Vagina (tissue), 2 donors: Measurements from ENCODE around the gene SV2B. TPM values are rescaled to one million over a fixed set of nuclear protein-coding genes. Genes with fewer than 3 reads are reported as not detected.

Source experiments
- DNase-seq, 2 donors: peaks; one replicate each; pipeline ENCODE4 v3.0.0-alpha.2; 2017; ENCODE audit errors: extremely low spot score in 2 of 2
- H3K27ac ChIP-seq: fragments of 200-600 bp; sonication (generic); one replicate; pipeline ENCODE4 v1.5.1; 2019
- H3K27me3 ChIP-seq: fragments of 200-600 bp; sonication (generic); one replicate; pipeline ENCODE4 v1.5.1; 2019
- H3K36me3 ChIP-seq, 2 donors: fragments of 200-600 bp; sonication (generic); one replicate each; pipeline ENCODE4 v1.5.1; 2017 to 2019
- H3K4me1 ChIP-seq: fragments of 200-600 bp; sonication (generic); one replicate; pipeline ENCODE4 v1.5.1; 2019
- H3K4me3 ChIP-seq, 2 donors: fragments of 200-600 bp; sonication (generic); 1 replicate in 1 of 2; 2 replicates in 1 of 2; pipeline ENCODE4 v1.5.1; 2016 to 2019
- H3K9me3 ChIP-seq: fragments of 200-600 bp; sonication (generic); one replicate; pipeline ENCODE4 v1.5.1; 2019
- POLR2A ChIP-seq, 2 donors: fragments of 450-650 bp; IDR thresholded peaks; one replicate each; pipeline ENCODE4 v1.6.1; 2017; ENCODE audit warnings: antibody characterized with exemption in 2 of 2, mild to moderate bottlenecking in 2 of 2, moderate library complexity in 2 of 2
- POLR2AphosphoS5 ChIP-seq, 2 donors: sonication (generic); formaldehyde crosslinking; IDR thresholded peaks; one replicate each; pipeline ENCODE4 v1.9.0; 2017; ENCODE audit warnings: antibody characterized with exemption in 2 of 2, mild to moderate bottlenecking in 2 of 2, low read depth in 1 of 2; ENCODE audit not compliant: insufficient read depth in 1 of 2
- intact Hi-C: fragments of 100-400 bp; cut with DNase I; formaldehyde crosslinking; loops from one replicate; pipeline ENCODE4 v1.15.1; 2023
- total RNA-seq: library from RNA; depleted of rRNA; stranded (reverse); fragments of >200 nt; gene quantifications from one replicate; pipeline ENCODE4 v1.2.3, GENCODE V29; 2016
- TF ChIP-seq, protein P1 (sequence below), 3 experiments: fragments of 450-650 bp in 2 of 3; fragments of 200-600 bp in 1 of 3; sonication (generic) in 1 of 3; IDR thresholded peaks; one replicate each; pipeline ENCODE4 v1.5.1; 2017 to 2019; ENCODE audit warnings: antibody characterized with exemption in 3 of 3, mild to moderate bottlenecking in 2 of 3, moderate library complexity in 2 of 3

Gene SV2B
- total RNA-seq, 1 donor from 2014 or later, result 3.2 TPM

DNA sequence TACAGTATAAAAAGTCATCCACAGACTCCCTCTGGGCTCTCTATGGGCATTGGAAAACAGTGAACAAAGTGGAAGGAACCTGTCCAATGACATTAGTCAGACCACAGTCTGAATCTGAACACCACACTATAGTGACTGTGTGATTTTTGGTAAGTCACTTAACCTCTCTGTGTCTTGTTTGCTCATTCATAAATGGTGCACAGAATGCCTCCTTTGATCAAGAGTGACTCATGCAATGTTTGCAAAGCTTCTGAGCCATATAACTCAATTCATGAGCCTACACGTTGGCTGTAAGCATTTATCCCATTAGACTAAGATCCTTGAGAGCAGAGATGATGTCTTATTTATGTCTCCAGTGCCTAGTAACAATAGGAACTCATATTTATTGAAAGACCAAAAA lies 46.7 kb downstream of the SV2B start:
- H3K36me3 ChIP-seq, result no peaks in the 10 kb centered on the region
- no peaks in the 10 kb centered on the region for H3K4me1 ChIP-seq
- no peaks in the 10 kb centered on the region for H3K9me3 ChIP-seq
- H3K27ac ChIP-seq, result no peak overlapping the region
- TF ChIP-seq, protein P1, sequence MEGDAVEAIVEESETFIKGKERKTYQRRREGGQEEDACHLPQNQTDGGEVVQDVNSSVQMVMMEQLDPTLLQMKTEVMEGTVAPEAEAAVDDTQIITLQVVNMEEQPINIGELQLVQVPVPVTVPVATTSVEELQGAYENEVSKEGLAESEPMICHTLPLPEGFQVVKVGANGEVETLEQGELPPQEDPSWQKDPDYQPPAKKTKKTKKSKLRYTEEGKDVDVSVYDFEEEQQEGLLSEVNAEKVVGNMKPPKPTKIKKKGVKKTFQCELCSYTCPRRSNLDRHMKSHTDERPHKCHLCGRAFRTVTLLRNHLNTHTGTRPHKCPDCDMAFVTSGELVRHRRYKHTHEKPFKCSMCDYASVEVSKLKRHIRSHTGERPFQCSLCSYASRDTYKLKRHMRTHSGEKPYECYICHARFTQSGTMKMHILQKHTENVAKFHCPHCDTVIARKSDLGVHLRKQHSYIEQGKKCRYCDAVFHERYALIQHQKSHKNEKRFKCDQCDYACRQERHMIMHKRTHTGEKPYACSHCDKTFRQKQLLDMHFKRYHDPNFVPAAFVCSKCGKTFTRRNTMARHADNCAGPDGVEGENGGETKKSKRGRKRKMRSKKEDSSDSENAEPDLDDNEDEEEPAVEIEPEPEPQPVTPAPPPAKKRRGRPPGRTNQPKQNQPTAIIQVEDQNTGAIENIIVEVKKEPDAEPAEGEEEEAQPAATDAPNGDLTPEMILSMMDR (IDR thresholded peaks at IDR 0.05), result no peak
- no peak for TF ChIP-seq POLR2AphosphoS5 (IDR thresholded peaks at IDR 0.05; ENCODE audit: insufficient read depth in 1 of 2, low read depth in 1 of 2)
- TF ChIP-seq POLR2A (IDR thresholded peaks at IDR 0.05), result no peak
- no peak for DNase-seq
- H3K4me3 ChIP-seq, result no peak overlapping the region
- no peaks in the 10 kb centered on the region for H3K27me3 ChIP-seq
- intact Hi-C loops, result no loop called here

DNA sequence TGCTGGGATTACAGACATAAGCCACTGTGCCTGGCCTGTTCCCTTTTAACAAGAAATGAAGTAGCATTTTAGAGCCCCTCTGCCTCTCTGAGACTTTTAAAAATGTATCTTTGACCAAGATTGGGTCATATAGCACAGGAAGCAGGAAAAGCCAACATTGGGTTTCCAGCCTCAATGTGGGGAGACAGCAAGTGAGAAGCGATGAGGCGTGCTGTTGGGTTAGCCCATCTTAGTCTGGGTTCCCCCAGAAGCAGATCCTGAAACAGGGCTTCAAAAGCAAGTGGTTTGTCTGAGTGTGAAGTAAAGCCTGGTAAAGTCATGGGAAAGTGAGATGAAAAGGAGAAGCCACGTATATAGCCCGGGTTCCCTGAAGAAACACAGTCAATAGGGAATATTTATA lies 48.2 kb downstream of the SV2B start:
- no peaks in the 10 kb centered on the region for H3K27me3 ChIP-seq
- no peak overlapping the region for H3K4me3 ChIP-seq
- no peak for DNase-seq
- no peaks in the 10 kb centered on the region for H3K36me3 ChIP-seq
- H3K9me3 ChIP-seq, result no peaks in the 10 kb centered on the region
- intact Hi-C loops, result no loop called here
- no peaks in the 10 kb centered on the region for H3K4me1 ChIP-seq
- no peak overlapping the region for H3K27ac ChIP-seq
- no peak for TF ChIP-seq POLR2AphosphoS5 (IDR thresholded peaks at IDR 0.05; ENCODE audit: insufficient read depth in 1 of 2, low read depth in 1 of 2)
- no peak for TF ChIP-seq POLR2A (IDR thresholded peaks at IDR 0.05)
- TF ChIP-seq, protein P1 (IDR thresholded peaks at IDR 0.05), result no peak

GRCh38 chr15:91150502-91151160 lies 50.6 kb downstream of the SV2B start:
- H3K27ac ChIP-seq, result no peak overlapping the region
- H3K27me3 ChIP-seq, result no peaks in the 10 kb centered on the region
- DNase-seq, result no peak
- no peaks in the 10 kb centered on the region for H3K9me3 ChIP-seq
- intact Hi-C loops, result loop anchor here (5.0 kb wide), 1 partner anchor 1548 kb away; no protein-coding TSS in a partner anchor
- no peak overlapping the region for H3K4me3 ChIP-seq
- TF ChIP-seq, protein P1 (IDR thresholded peaks at IDR 0.05), result no peak
- TF ChIP-seq POLR2A (IDR thresholded peaks at IDR 0.05), result no peak
- TF ChIP-seq POLR2AphosphoS5 (IDR thresholded peaks at IDR 0.05; ENCODE audit: insufficient read depth in 1 of 2, low read depth in 1 of 2), result no peak
- H3K36me3 ChIP-seq, result no peaks in the 10 kb centered on the region
- no peaks in the 10 kb centered on the region for H3K4me1 ChIP-seq

DNA sequence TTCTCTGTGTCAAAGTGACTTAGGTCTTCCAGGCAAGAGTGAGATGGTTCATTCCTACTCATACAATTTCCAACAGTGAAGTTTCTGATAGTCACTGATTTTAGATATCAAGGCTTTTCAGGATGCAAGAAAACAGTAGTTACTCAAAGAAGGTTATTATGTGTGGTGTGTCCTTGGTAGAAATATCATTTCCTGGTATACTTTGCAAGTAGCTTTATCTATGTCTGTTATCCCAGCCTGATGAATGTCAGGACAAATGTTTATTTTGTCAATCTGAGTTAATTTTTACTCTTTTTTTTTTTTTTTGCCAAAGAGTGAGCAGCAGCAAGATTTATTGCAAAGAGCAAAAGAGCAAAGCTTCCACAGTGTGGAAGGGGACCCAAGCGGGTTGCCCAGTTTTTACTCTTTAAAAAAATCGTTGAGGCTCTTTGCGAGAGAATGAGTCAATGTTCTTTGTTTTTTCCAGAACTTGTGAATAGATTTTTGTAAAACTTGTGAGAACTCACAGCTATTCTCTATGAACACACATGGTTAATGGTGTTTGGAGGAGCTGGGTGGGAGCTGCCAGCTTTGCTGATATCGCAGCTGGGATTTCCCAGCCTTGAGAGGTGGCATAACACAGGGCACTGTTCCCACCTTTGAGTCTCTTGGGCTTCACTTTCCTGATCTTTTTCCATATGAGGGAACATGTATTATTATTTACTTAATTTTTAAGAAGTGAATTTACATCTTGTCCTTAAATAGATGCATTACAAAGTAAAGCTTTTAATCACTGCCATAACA lies 51.9 kb downstream of the SV2B start:
- no peaks in the 10 kb centered on the region for H3K4me1 ChIP-seq
- H3K27me3 ChIP-seq, result no peaks in the 10 kb centered on the region
- no peak overlapping the region for H3K27ac ChIP-seq
- H3K4me3 ChIP-seq, result no peak overlapping the region
- no peaks in the 10 kb centered on the region for H3K36me3 ChIP-seq
- no peaks in the 10 kb centered on the region for H3K9me3 ChIP-seq
- intact Hi-C loops, result loop anchor here (5.0 kb wide), 1 partner anchor 1550 kb away; no protein-coding TSS in a partner anchor
- TF ChIP-seq POLR2AphosphoS5 (IDR thresholded peaks at IDR 0.05; ENCODE audit: insufficient read depth in 1 of 2, low read depth in 1 of 2) (no peak), POLR2A (IDR thresholded peaks at IDR 0.05) (no peak)
- TF ChIP-seq, protein P1 (IDR thresholded peaks at IDR 0.05), result no peak
- no peak for DNase-seq
